HepG2 (cell line): ENCODE results near the gene GPX7. TPM values are rescaled to one million over a fixed set of nuclear protein-coding genes. Genes with fewer than 3 reads are reported as not detected.

Source experiments
- ATAC-seq: fragments of 200-7000 bp; cut with Tn5 transposase; 3 replicates; pipeline ENCODE4 v1.9.1; 2020; ENCODE audit warnings: mild to moderate bottlenecking, moderate library complexity
- BruUV-seq: library from RNA; stranded (reverse); fragments of 400-500 nt; replicated peaks from 2 replicates; lab custom pipeline; 2021; lab: Mats Ljungman, UMichigan
- CTCF ChIA-PET: fragments of 300-600 bp; formaldehyde crosslinking; extraction: SDS; loops from one replicate; lab custom pipeline; 2021; ENCODE audit warnings: low total read pairs, inconsistent platforms, low intra/inter-chr PET ratio; lab: Yijun Ruan, JAX
- POLR2A ChIA-PET: fragments of 350-600 bp; sonication (Branson Sonifier 250); formaldehyde crosslinking; loops from one replicate; lab custom pipeline; 2020; ENCODE audit warnings: antibody characterized with exemption, inconsistent platforms; lab: Yijun Ruan, JAX
- DNase-seq: peaks from one replicate; pipeline ENCODE4 v3.0.0-alpha.2; 2015; ENCODE audit warnings: low spot score
- FAIRE-seq: peaks from 3 replicates; lab custom pipeline; 2011; peaks lifted over from hg19 to GRCh38; lab: Jason Lieb, UNC
- H2AFZ ChIP-seq: one replicate; pipeline ENCODE4 v1.6.1; 2011; ENCODE audit warnings: low read length, inconsistent platforms
- H3K27ac ChIP-seq: fragments of 300-600 bp; 3 replicates; pipeline ENCODE4 v1.8.0; 2011; ENCODE audit warnings: mixed run types, mild to moderate bottlenecking, mixed read lengths, low read length, inconsistent platforms; ENCODE audit not compliant: insufficient read depth; ENCODE audit errors: extremely low read length
- H3K27me3 ChIP-seq, 2 experiments: fragments of 200-600 bp in 1 of 2; 2 replicates in 1 of 2; 3 replicates in 1 of 2; pipeline versions ENCODE4 v1.6.0 to v1.8.0; 2011; ENCODE audit warnings: low read length in 2 of 2, mild to moderate bottlenecking in 2 of 2, moderate library complexity in 2 of 2, inconsistent platforms in 1 of 2; ENCODE audit not compliant: insufficient read depth in 2 of 2, control insufficient read depth in 1 of 2
- H3K36me3 ChIP-seq, 2 experiments: fragments of 200-600 bp in 1 of 2; replicated peaks in 1 of 2; 2 replicates in 1 of 2; 3 replicates in 1 of 2; pipeline versions ENCODE4 v1.5.1 to v1.8.0; 2011; ENCODE audit warnings: low read length in 2 of 2, inconsistent platforms in 1 of 2; ENCODE audit not compliant: insufficient read depth in 2 of 2, control insufficient read depth in 1 of 2
- H3K4me1 ChIP-seq: 2 replicates; pipeline ENCODE4 v1.5.1; 2012; ENCODE audit warnings: low read length, inconsistent platforms; ENCODE audit not compliant: insufficient read depth
- H3K4me2 ChIP-seq: 2 replicates; pipeline ENCODE4 v1.6.0; 2011; ENCODE audit warnings: low read depth, low read length, inconsistent platforms
- H3K4me3 ChIP-seq, 3 experiments: fragments of 200-600 bp in 1 of 3; sonication (generic), shearing (Covaris generic) in 1 of 3; replicated peaks in 1 of 3; 2 replicates each; pipeline ENCODE4 v1.5.1; 2011 to 2016; ENCODE audit warnings: low read length in 3 of 3, inconsistent platforms in 2 of 3, low read depth in 2 of 3, mild to moderate bottlenecking in 2 of 3, control low read depth in 1 of 3, mixed read lengths in 1 of 3; ENCODE audit not compliant: insufficient read depth in 1 of 3
- H3K79me2 ChIP-seq: one replicate; pipeline ENCODE4 v1.6.1; 2011; ENCODE audit warnings: low read length, inconsistent platforms; ENCODE audit not compliant: insufficient read depth
- H3K9ac ChIP-seq: 2 replicates; pipeline ENCODE4 v1.6.0; 2011; ENCODE audit warnings: mild to moderate bottlenecking, low read depth, low read length, inconsistent platforms; ENCODE audit not compliant: insufficient read depth
- H3K9me3 ChIP-seq: 2 replicates; pipeline ENCODE4 v1.5.1; 2012; ENCODE audit warnings: mild to moderate bottlenecking, low read length
- H4K20me1 ChIP-seq: 2 replicates; pipeline ENCODE4 v1.6.0; 2011; ENCODE audit warnings: inconsistent platforms, mild to moderate bottlenecking, low read length, moderate library complexity; ENCODE audit not compliant: insufficient read depth
- CEBPB ChIP-seq: IDR thresholded peaks from 2 replicates; pipeline ENCODE4 v1.6.1; 2011; ENCODE audit warnings: low read depth, low read length, improper control_type of control experiment, borderline replicate concordance
- SIN3B ChIP-seq: fragments of 150-350 bp; IDR thresholded peaks from 2 replicates; pipeline ENCODE4 v1.6.1; 2014; ENCODE audit warnings: low read length
- ZFY ChIP-seq: sonication (generic); formaldehyde crosslinking; IDR thresholded peaks from 2 replicates; pipeline ENCODE4 v1.4.0; 2020; ENCODE audit warnings: missing genetic modification reagents
- WGBS: methylation state at CpG from one replicate; pipeline ENCODE4 v1.1.6; 2017; ENCODE audit warnings: low lambda C conversion rate; 5-methylcytosine and 5-hydroxymethylcytosine counted together
- in situ Hi-C: cut with HindIII; loops from 2 replicates; pipeline ENCODE4 v1.10.0; 2017; ENCODE audit warnings: low pct_unique_long_range_greater_than_20kb; ENCODE audit not compliant: extremely low pct_ligation_motif_present
- intact Hi-C: fragments of 100-400 bp; cut with micrococcal nuclease; formaldehyde crosslinking; loops from one replicate; pipeline ENCODE4 v1.10.0; 2022; ENCODE audit not compliant: unreplicated experiment
- polyA plus RNA-seq, 8 experiments: library from polyadenylated mRNA; depleted of rRNA in 3 of 8; stranded (reverse) in 7 of 8; unstranded in 1 of 8; fragments of >200 nt; fragmentation: Illumina TruSeq in 4 of 8; extraction: Trizol in 4 of 8; gene quantifications; 2 replicates each; pipeline versions ENCODE4 v1.2.1 to v1.2.3, GENCODE V29; 2011 to 2016; ENCODE audit warnings: low read depth in 4 of 8, missing spikeins in 1 of 8, mixed read lengths in 1 of 8; ENCODE audit not compliant: insufficient read depth in 1 of 8
- total RNA-seq, 5 experiments: library from RNA; depleted of rRNA; stranded (reverse); fragments of >200 nt; fragmentation: Illumina TruSeq; extraction: Trizol; gene quantifications; 2 replicates each; pipeline ENCODE4 v1.2.3, GENCODE V29; 2016; ENCODE audit warnings: low read depth in 1 of 5
- TF ChIP-seq, protein P1 (sequence below): sonication (generic); formaldehyde crosslinking; IDR thresholded peaks from 2 replicates; pipeline ENCODE4 v1.4.0; 2020; ENCODE audit warnings: missing genetic modification reagents

Gene GPX7
- total and polyA plus RNA-seq, 2 of the 13 experiments (the other 11 are each of a cell fraction or from before 2014, with no cell fraction given) = 14.1 to 16.2 TPM

GRCh38 chr1:52628614-52629324, 26.6 kb downstream of the GPX7 start:
- no TSS peak for BruUV-seq
- POLR2A ChIA-PET = no interaction called here
- H3K27me3 ChIP-seq = peaks cover 2 to 7% of the 10 kb centered on the region in 2 experiments; a peak in 2 of 5 replicates
- FAIRE-seq (no peak), DNase-seq (no peak), ATAC-seq (peak; percentile 43)
- no peak overlapping the region for H3K27ac ChIP-seq
- CTCF ChIA-PET = no interaction called here
- H3K79me2 ChIP-seq = no peaks in the 10 kb centered on the region
- TF ChIP-seq, protein P1, sequence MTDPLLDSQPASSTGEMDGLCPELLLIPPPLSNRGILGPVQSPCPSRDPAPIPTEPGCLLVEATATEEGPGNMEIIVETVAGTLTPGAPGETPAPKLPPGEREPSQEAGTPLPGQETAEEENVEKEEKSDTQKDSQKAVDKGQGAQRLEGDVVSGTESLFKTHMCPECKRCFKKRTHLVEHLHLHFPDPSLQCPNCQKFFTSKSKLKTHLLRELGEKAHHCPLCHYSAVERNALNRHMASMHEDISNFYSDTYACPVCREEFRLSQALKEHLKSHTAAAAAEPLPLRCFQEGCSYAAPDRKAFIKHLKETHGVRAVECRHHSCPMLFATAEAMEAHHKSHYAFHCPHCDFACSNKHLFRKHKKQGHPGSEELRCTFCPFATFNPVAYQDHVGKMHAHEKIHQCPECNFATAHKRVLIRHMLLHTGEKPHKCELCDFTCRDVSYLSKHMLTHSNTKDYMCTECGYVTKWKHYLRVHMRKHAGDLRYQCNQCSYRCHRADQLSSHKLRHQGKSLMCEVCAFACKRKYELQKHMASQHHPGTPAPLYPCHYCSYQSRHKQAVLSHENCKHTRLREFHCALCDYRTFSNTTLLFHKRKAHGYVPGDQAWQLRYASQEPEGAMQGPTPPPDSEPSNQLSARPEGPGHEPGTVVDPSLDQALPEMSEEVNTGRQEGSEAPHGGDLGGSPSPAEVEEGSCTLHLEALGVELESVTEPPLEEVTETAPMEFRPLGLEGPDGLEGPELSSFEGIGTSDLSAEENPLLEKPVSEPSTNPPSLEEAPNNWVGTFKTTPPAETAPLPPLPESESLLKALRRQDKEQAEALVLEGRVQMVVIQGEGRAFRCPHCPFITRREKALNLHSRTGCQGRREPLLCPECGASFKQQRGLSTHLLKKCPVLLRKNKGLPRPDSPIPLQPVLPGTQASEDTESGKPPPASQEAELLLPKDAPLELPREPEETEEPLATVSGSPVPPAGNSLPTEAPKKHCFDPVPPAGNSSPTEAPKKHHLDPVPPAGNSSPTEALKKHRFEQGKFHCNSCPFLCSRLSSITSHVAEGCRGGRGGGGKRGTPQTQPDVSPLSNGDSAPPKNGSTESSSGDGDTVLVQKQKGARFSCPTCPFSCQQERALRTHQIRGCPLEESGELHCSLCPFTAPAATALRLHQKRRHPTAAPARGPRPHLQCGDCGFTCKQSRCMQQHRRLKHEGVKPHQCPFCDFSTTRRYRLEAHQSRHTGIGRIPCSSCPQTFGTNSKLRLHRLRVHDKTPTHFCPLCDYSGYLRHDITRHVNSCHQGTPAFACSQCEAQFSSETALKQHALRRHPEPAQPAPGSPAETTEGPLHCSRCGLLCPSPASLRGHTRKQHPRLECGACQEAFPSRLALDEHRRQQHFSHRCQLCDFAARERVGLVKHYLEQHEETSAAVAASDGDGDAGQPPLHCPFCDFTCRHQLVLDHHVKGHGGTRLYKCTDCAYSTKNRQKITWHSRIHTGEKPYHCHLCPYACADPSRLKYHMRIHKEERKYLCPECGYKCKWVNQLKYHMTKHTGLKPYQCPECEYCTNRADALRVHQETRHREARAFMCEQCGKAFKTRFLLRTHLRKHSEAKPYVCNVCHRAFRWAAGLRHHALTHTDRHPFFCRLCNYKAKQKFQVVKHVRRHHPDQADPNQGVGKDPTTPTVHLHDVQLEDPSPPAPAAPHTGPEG = no peak
- no peak for TF ChIP-seq SIN3B
- TF ChIP-seq CEBPB = no peak
- 0 out of 2 replicates have a peak, but pooled peaks have one; percentile 21 for TF ChIP-seq ZFY (CRISPR knock-in tag)
- 26% methylated on average over 8 of the region's 8 CpGs for WGBS
- peak overlapping the region; percentile 80 for H3K4me2 ChIP-seq
- H3K36me3 ChIP-seq = no peaks in the 10 kb centered on the region
- peaks cover 41% of the 10 kb centered on the region for H3K4me1 ChIP-seq
- H2AFZ ChIP-seq = no peak overlapping the region
- 0 out of 2 replicates have a peak overlapping the region, but pooled peaks have one; percentile 12 for H3K9ac ChIP-seq
- no peaks in the 10 kb centered on the region for H3K9me3 ChIP-seq
- in situ Hi-C loops (no loop called here), intact Hi-C loops (no loop called here)
- H4K20me1 ChIP-seq = no peaks in the 10 kb centered on the region
- peak overlapping the region in 1 of 3 experiments; percentile 57; a peak in 2 of 6 replicates for H3K4me3 ChIP-seq
